Measurements from ENCODE around the gene ECE1. TPM values are rescaled to one million over a fixed set of nuclear protein-coding genes. Genes with fewer than 3 reads are reported as not detected.

ECE1 gene
- total RNA-seq, 2 experiments from 2014 or later = 70.9 to 72.5 TPM

DNA sequence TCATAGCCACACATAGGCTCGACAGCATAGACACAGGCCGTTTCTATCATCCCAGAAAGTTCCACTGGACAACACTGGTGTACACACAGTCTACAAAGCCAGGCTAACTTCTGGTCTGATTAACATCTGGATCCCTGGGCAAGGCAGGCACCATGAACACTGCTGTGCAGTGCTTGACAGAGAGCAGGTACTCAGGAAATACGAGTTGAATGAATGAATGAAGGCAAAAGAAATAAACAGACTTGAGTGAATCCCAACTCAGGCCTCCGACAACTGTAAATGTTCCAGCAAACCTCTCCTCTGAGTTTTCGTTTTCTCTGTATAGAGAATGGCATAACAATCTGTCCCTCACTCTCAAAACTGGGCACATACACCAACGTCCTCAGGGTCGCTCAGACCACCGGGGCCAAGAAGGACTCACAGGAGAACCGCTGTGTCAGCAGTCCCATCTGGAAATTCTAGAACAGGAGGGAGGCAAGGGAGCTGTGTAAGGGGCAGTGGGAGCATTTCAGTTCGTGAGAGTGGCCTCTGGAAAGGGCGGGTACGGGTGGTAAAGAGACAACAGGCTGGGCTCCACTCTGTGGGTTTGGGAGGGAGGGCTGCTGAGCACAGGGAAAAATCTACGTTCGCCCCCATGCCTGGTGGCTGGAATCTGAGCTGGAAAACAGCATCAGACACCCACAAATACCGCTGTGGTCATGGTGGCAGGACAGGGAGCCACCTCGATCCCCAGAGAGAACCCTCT, 15.1 kb upstream of the ECE1 start:
- DNase-seq = no peak
- POLR2A ChIA-PET = no interaction called here
- peaks cover 48% of the 10 kb centered on the region for H3K4me1 Mint-ChIP-seq (ENCODE audit: low read depth)
- no peak overlapping the region for H3K4me3 Mint-ChIP-seq
- H3K9me3 Mint-ChIP-seq (ENCODE audit: insufficient read depth) = no peaks in the 10 kb centered on the region
- H3K27me3 Mint-ChIP-seq (ENCODE audit: low read depth) = no peaks in the 10 kb centered on the region
- ATAC-seq = no peak
- H3K27ac Mint-ChIP-seq = no peak overlapping the region
- CTCF ChIA-PET = no interaction called here
- H3K36me3 Mint-ChIP-seq (ENCODE audit: low read depth) = peaks cover 7% of the 10 kb centered on the region

- DNase-seq (no peak), ATAC-seq (no peak)
- ChIA-PET CTCF (no interaction called here), POLR2A (no interaction called here)
- Mint-ChIP-seq H3K9me3 (ENCODE audit: insufficient read depth) (no peaks in the 10 kb centered on the region), H3K4me3 (no peak overlapping the region), H3K36me3 (ENCODE audit: low read depth) (peaks cover 4% of the 10 kb centered on the region), H3K27ac (no peak overlapping the region), H3K27me3 (ENCODE audit: low read depth) (no peaks in the 10 kb centered on the region), H3K4me1 (ENCODE audit: low read depth) (peaks cover 51% of the 10 kb centered on the region)
Observed at GRCh38 chr1:21304488-21304887, 14.2 kb upstream of the ECE1 start.

DNA sequence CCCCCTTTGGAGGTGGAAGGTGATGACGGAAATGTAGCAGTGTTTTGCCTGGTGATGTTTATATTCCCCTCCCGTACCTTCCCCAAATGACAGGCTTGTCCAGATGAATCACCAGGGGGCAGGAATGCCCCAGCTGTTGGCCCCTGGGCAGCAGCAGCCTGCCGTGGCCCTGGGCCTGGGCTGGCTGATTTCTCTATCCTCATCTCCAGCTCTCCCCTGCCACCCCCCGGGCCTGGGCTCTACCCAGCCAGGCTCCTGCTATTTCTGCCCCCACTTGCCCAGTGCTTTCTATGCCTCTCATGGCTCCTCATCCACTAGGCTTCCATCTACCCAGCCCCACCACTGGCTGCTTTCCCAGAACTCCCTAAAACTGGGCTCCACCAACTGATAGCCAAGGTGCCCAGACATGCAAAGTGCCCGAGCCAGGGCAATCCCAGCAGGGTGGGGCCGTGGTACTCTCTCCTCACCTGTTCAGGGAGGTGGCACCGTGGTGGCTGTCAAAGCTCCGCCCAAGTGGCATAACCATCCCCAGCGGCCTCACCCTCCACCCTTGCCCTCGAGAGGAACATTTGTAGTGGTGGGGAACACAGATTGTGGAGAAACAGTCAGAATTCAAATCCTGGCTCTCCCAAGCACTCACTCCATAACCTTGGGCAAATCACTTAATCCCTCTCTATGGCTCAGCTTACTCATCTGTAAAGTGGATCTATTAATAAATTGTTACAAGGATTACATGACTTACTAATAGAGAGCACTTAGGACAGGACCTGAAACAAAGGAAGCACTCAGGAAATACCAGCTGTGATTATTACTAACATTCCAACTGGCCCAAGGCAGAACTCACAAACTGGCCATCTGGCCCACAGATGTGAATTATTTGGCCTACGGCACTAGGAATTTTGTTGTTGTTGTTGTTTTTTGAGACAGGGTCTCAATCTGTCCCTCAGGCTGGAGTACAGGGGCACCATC, 12.8 kb upstream of the ECE1 start:
- Mint-ChIP-seq H3K4me3 (no peak overlapping the region), H3K27ac (no peak overlapping the region), H3K9me3 (ENCODE audit: insufficient read depth) (no peaks in the 10 kb centered on the region), H3K4me1 (ENCODE audit: low read depth) (peaks cover 55% of the 10 kb centered on the region), H3K27me3 (ENCODE audit: low read depth) (no peaks in the 10 kb centered on the region), H3K36me3 (ENCODE audit: low read depth) (peaks cover 10% of the 10 kb centered on the region)
- CTCF ChIA-PET = interaction anchor here (0.7 to 4.4 kb wide), 2 partner anchors 31 to 33 kb away, joined by 3 to 27 read pairs; no protein-coding TSS in a partner anchor
- POLR2A ChIA-PET = interaction anchor here (0.8 kb wide), 1 partner anchor 9 kb away, joined by 3 read pairs; no protein-coding TSS in a partner anchor
- ATAC-seq (no peak), DNase-seq (no peak)

DNA sequence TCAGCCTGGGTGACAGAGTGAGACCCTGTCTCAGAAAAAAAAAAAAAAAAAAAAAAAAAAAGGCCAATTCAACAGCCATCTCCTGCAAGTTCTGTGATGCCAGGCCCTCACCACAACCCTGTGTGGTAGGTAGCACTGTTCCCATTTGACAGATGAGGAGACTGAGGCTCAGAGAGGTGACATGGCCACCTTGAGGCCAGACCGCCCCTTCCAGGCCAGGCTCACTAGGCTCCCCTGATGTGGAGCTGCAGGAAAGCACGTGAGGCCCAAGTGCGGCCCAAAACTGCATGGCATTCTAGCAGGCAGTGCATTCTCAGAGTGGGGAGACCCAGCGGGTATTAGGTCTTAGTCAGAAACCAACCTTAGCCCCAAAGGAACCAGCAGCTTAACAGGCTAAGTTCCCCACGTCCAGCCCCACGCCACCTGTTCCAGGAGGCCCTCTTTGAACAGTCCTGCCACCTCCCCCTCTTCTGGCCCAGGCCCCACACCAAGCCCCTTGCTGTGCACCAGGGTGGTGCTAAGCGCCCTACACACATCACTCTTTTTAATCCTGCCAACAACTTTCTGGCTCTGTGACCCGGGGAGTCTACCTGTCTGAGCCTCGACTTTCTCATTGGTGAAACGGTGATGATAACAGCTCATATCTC, 11.7 kb upstream of the ECE1 start:
- no peaks in the 10 kb centered on the region for H3K9me3 Mint-ChIP-seq (ENCODE audit: insufficient read depth)
- no peak for DNase-seq
- POLR2A ChIA-PET = interaction anchor here (3.3 kb wide), 1 partner anchor 43 kb away, joined by 11 read pairs; no protein-coding TSS in a partner anchor
- H3K4me3 Mint-ChIP-seq = no peak overlapping the region
- H3K27me3 Mint-ChIP-seq (ENCODE audit: low read depth) = no peaks in the 10 kb centered on the region
- peaks cover 52% of the 10 kb centered on the region for H3K4me1 Mint-ChIP-seq (ENCODE audit: low read depth)
- ATAC-seq = no peak
- no peak overlapping the region for H3K27ac Mint-ChIP-seq
- CTCF ChIA-PET = interaction anchor here (4.4 kb wide), 1 partner anchor 31 kb away, joined by 27 read pairs; no protein-coding TSS in a partner anchor
- H3K36me3 Mint-ChIP-seq (ENCODE audit: low read depth) = peaks cover 10% of the 10 kb centered on the region

DNA sequence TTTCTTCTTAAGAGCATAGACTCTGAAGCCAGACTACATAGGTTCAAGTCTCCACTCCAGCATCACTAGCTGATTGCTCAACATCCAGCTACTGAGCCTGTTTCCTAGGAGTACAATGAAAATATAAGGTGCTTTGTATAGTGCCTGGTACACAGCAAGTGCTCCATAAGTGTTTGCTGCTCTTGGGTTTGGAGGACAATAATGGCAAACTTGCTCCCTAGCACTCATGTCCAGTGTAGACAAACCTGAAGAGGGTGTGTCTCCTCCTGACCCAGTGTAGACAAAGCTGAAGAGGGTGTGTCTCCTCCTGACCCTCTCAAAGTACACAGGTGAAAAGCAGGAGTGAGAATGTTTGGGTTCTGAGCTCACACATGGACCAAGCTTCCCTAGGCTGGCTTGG, 10.5 kb upstream of the ECE1 start:
- H3K4me3 Mint-ChIP-seq = no peak overlapping the region
- peaks cover 64% of the 10 kb centered on the region for H3K4me1 Mint-ChIP-seq (ENCODE audit: low read depth)
- H3K27ac Mint-ChIP-seq = no peak overlapping the region
- DNase-seq (no peak), ATAC-seq (no peak)
- H3K27me3 Mint-ChIP-seq (ENCODE audit: low read depth) = no peaks in the 10 kb centered on the region
- H3K36me3 Mint-ChIP-seq (ENCODE audit: low read depth) = peaks cover 11% of the 10 kb centered on the region
- ChIA-PET CTCF (interaction anchor here (1.5 to 4.4 kb wide), 5 partner anchors 22 to 33 kb away, joined by 4 to 27 read pairs (median 7); no protein-coding TSS in a partner anchor), POLR2A (interaction anchor here (3.3 kb wide), 1 partner anchor 45 kb away, joined by 11 read pairs; no protein-coding TSS in a partner anchor)
- H3K9me3 Mint-ChIP-seq (ENCODE audit: insufficient read depth) = no peaks in the 10 kb centered on the region

- Mint-ChIP-seq H3K27ac (peak overlapping the region; percentile 77), H3K27me3 (ENCODE audit: low read depth) (no peaks in the 10 kb centered on the region), H3K9me3 (ENCODE audit: insufficient read depth) (no peaks in the 10 kb centered on the region), H3K36me3 (ENCODE audit: low read depth) (peaks cover 11% of the 10 kb centered on the region), H3K4me3 (no peak overlapping the region), H3K4me1 (ENCODE audit: low read depth) (peaks cover 70% of the 10 kb centered on the region)
- ChIA-PET POLR2A (interaction anchor here (1.1 to 3.3 kb wide), 3 partner anchors 9 to 45 kb away, joined by 3 to 11 read pairs (median 4); partner anchors contain the start of gene ECE1), CTCF (interaction anchor here (0.9 to 4.4 kb wide), 9 partner anchors 15 to 68 kb away, joined by 3 to 27 read pairs (median 4); no protein-coding TSS in a partner anchor)
- DNase-seq = no peak
- ATAC-seq = no peak
Observed at GRCh38 chr1:21299780-21300395, 9.6 kb upstream of the ECE1 start.

DNA sequence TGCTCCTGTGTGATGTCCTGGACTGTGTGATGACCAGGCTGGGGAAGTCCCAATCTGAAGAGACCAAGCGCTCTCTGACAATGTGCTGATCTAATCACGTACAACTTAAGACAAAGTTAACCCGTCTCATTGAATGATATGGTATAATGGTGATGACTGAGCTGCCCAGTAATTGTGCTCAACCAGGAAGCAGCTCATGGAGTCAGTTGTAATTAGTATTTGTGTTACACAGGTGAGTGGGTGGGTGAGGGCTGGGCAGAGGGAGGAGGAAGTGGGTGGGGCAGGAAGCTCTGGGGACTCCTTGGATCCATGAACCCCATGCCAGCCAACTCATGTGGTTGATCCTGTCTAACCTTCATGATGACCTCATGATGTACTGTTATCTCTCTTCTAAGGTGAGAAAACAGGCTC, 8.7 kb upstream of the ECE1 start:
- Mint-ChIP-seq H3K4me3 (no peak overlapping the region), H3K27me3 (ENCODE audit: low read depth) (no peaks in the 10 kb centered on the region), H3K9me3 (ENCODE audit: insufficient read depth) (no peaks in the 10 kb centered on the region), H3K4me1 (ENCODE audit: low read depth) (peaks cover 74% of the 10 kb centered on the region), H3K27ac (peak overlapping the region; percentile 66), H3K36me3 (ENCODE audit: low read depth) (peaks cover 11% of the 10 kb centered on the region)
- CTCF ChIA-PET = interaction anchor here (1.1 to 4.4 kb wide), 8 partner anchors 14 to 69 kb away, joined by 3 to 27 read pairs (median 4); no protein-coding TSS in a partner anchor
- DNase-seq (no peak), ATAC-seq (no peak)
- POLR2A ChIA-PET = interaction anchor here (1.1 to 3.3 kb wide), 4 partner anchors 8 to 46 kb away, joined by 3 to 11 read pairs (median 4); partner anchors contain the start of gene ECE1

DNA sequence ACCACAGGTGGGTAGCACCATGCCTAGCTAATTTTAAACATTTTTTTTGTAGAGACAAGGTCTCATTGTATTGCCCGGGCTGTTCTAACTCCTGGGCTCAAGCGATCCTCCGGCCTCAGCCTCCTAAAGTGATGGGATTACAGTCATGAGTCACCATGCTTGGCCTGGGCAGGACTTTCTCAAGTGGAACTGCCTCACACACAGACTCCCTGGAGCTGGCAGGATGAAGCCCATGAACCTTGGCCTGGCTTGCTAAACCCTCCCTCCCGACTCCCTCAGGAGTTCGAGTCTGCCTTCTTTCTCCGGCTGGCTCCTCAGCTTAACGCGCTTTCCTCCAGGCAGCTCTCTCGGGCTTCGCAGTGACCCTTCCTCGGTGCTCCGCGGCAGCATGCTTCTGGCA, 7.7 kb upstream of the ECE1 start:
- no peak for DNase-seq
- peaks cover 80% of the 10 kb centered on the region for H3K4me1 Mint-ChIP-seq (ENCODE audit: low read depth)
- ChIA-PET POLR2A (no interaction called here), CTCF (interaction anchor here (1.1 to 4.1 kb wide), 4 partner anchors 15 to 36 kb away, joined by 4 to 14 read pairs (median 9); no protein-coding TSS in a partner anchor)
- H3K27ac Mint-ChIP-seq = peak overlapping the region; percentile 60
- ATAC-seq = no peak
- H3K36me3 Mint-ChIP-seq (ENCODE audit: low read depth) = peaks cover 11% of the 10 kb centered on the region
- no peak overlapping the region for H3K4me3 Mint-ChIP-seq
- H3K27me3 Mint-ChIP-seq (ENCODE audit: low read depth) = no peaks in the 10 kb centered on the region
- no peaks in the 10 kb centered on the region for H3K9me3 Mint-ChIP-seq (ENCODE audit: insufficient read depth)

DNA sequence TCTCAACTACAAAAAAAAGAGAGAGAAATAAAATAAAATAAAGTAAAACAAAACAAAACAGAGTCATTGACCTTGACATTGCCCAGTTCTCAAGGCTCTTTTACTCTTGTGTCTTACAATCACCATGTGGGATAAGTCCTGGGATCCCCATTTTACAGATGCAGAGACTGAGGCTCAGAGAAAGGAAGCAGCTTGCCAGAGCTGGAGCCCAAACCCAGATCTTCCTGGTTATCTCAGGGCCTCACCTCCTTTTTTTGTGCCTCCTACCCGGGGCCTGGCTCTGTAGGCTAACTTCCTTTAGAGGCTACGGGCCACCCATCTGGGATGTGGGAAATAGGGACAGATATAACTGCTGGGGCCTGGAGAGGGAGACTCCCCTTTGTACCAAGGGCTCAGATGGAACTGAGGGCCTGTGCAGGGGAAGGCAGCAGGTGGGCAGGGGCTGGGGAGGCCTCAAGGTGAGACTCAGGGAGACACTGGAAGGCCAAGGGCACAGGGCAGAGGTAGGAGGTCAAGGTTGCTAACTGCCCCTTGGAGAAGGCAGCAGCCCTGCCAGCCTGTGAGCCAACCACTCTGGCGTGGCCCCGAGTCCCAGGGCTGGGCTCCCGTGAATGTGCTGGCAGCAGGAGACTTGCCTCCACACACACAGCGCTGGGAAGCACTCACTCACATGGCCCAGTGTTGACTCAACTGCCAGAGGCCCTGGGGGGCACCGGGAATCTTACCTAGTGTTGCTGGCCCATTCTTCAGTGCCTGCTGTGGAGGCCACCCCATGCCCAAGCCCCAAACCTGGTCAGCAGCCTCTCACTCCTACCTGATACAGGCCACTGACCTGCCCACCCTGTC, 6.5 kb upstream of the ECE1 start:
- H3K4me3 Mint-ChIP-seq = no peak overlapping the region
- POLR2A ChIA-PET = interaction anchor here (0.7 kb wide), 1 partner anchor 36 kb away, joined by 3 read pairs; no protein-coding TSS in a partner anchor
- no peaks in the 10 kb centered on the region for H3K9me3 Mint-ChIP-seq (ENCODE audit: insufficient read depth)
- peaks cover 85% of the 10 kb centered on the region for H3K4me1 Mint-ChIP-seq (ENCODE audit: low read depth)
- H3K36me3 Mint-ChIP-seq (ENCODE audit: low read depth) = peaks cover 13% of the 10 kb centered on the region
- ATAC-seq (no peak), DNase-seq (no peak)
- H3K27me3 Mint-ChIP-seq (ENCODE audit: low read depth) = no peaks in the 10 kb centered on the region
- H3K27ac Mint-ChIP-seq = peak overlapping the region; percentile 68
- CTCF ChIA-PET = interaction anchor here (0.9 to 5.7 kb wide), 3 partner anchors 27 to 37 kb away, joined by 5 to 45 read pairs (median 13); no protein-coding TSS in a partner anchor

DNA sequence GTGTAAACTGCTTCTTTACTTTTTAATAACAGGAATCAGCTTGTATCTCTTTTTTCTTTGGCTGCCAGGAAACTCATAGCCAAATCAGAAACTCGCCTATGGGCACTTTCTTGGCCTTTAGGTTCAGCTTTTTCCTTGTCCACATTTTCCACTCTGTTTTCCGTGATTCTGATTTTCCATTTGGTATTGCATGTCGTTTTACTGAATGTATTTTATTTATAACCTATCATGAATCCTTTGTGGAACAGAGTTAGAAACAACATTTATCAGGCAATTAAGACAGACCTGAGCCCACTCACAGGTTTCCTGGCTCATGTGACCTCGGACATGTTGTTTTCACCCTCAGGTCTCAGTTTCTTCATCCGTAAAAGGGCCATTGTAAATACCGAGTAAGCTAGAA, 5.3 kb upstream of the ECE1 start:
- Mint-ChIP-seq H3K27ac (peak overlapping the region; percentile 68), H3K4me3 (no peak overlapping the region), H3K4me1 (ENCODE audit: low read depth) (peaks cover 92% of the 10 kb centered on the region), H3K36me3 (ENCODE audit: low read depth) (peaks cover 15% of the 10 kb centered on the region), H3K27me3 (ENCODE audit: low read depth) (no peaks in the 10 kb centered on the region), H3K9me3 (ENCODE audit: insufficient read depth) (no peaks in the 10 kb centered on the region)
- ATAC-seq (no peak), DNase-seq (no peak)
- CTCF ChIA-PET = interaction anchor here (4.1 to 6.4 kb wide), 3 partner anchors 25 to 38 kb away, joined by 13 to 91 read pairs (median 45); no protein-coding TSS in a partner anchor
- POLR2A ChIA-PET = interaction anchor here (1.3 to 4.9 kb wide), 2 partner anchors 42 to 48 kb away, joined by 3 to 57 read pairs; no protein-coding TSS in a partner anchor

Measured in activated CD8-positive, alpha-beta T cell treated with anti-CD3 and anti-CD28 coated beads, Interleukin-2, amount 10 ng/mL, durations not matched to agents 7 days and 5 days (primary cell).